Erythroblast (primary cell): Measurements from ENCODE around the gene SPINK14.

Source experiments
- GATA1 ChIP-seq: IDR thresholded peaks from 2 replicates; pipeline ENCODE4 v1.6.1; 2011; ENCODE audit warnings: low read depth, mild to moderate bottlenecking, control low read depth, low read length, moderate library complexity
- POLR2A ChIP-seq: IDR thresholded peaks from 2 replicates; pipeline ENCODE4 v1.6.1; 2011; ENCODE audit warnings: mild to moderate bottlenecking, low read length

GRCh38 chr5:148209151-148209770, 40.9 kb downstream of the SPINK14 start:
- no peak for TF ChIP-seq POLR2A
- TF ChIP-seq GATA1: no peak
